Activated B cell treated with CpG ODN at 0.5 μM for 24 hours (primary cell): ENCODE data around the gene TUFT1. TPM values are rescaled to one million over a fixed set of nuclear protein-coding genes. Genes with fewer than 3 reads are reported as not detected.

ENCODE experiments used
- ATAC-seq: fragments of 200-7000 bp; cut with Tn5 transposase; one replicate; pipeline ENCODE4 v1.10.0; 2021; ENCODE audit warnings: low read depth, mild to moderate bottlenecking, moderate library complexity
- CTCF ChIA-PET: fragments of 350-600 bp; sonication (Branson Sonifier 250); formaldehyde crosslinking; loops from one replicate; lab custom pipeline; 2021; ENCODE audit warnings: antibody characterized with exemption; lab: Charles Lee
- POLR2A ChIA-PET: fragments of 350-600 bp; sonication (Branson Sonifier 250); formaldehyde crosslinking; loops from one replicate; lab custom pipeline; 2021; ENCODE audit warnings: antibody characterized with exemption; lab: Charles Lee
- DNase-seq: peaks from one replicate; pipeline ENCODE4 v3.0.0; 2022
- H3K27ac Mint-ChIP-seq: one replicate; pipeline ENCODE4 v1.8.0; 2020; ENCODE audit warnings: mixed read lengths
- H3K27me3 Mint-ChIP-seq: one replicate; pipeline ENCODE4 v1.8.0; 2021; ENCODE audit warnings: mixed read lengths
- H3K36me3 Mint-ChIP-seq: one replicate; pipeline ENCODE4 v1.8.0; 2021; ENCODE audit warnings: low read depth, mixed read lengths
- H3K4me1 Mint-ChIP-seq: one replicate; pipeline ENCODE4 v1.8.0; 2021; ENCODE audit warnings: mixed read lengths
- H3K4me3 Mint-ChIP-seq: one replicate; pipeline ENCODE4 v1.8.0; 2020; ENCODE audit warnings: mild to moderate bottlenecking, mixed read lengths
- H3K9me3 Mint-ChIP-seq: one replicate; pipeline ENCODE4 v1.8.0; 2020; ENCODE audit warnings: mixed read lengths
- CTCF ChIP-seq: fragments of 200-600 bp; IDR thresholded peaks from one replicate; pipeline ENCODE4 v1.8.0; 2022; ENCODE audit warnings: antibody characterized with exemption, mild to moderate bottlenecking
- intact Hi-C: fragments of 100-400 bp; cut with micrococcal nuclease; formaldehyde crosslinking; loops from one replicate; pipeline ENCODE4 v1.15.1; 2024
- total RNA-seq: library from RNA; stranded (reverse); gene quantifications from 2 replicates; pipeline ENCODE4 v1.2.3, GENCODE V29; 2022

The TUFT1 gene
- total RNA-seq, 1 donor from 2014 or later: 2.3 TPM

GRCh38 chr1:151508833-151509232, 31.3 kb upstream of the TUFT1 start:
- Mint-ChIP-seq H3K36me3 (no peaks in the 10 kb centered on the region), H3K9me3 (no peaks in the 10 kb centered on the region), H3K27me3 (no peaks in the 10 kb centered on the region), H3K4me3 (peak overlapping the region; percentile 19), H3K27ac (no peak overlapping the region), H3K4me1 (peaks cover 19% of the 10 kb centered on the region)
- intact Hi-C loops: no loop called here
- POLR2A ChIA-PET: no interaction called here
- no peak for DNase-seq
- TF ChIP-seq CTCF: no peak
- CTCF ChIA-PET: no interaction called here
- ATAC-seq: no peak

GRCh38 chr1:151509350-151510019, 30.6 kb upstream of the TUFT1 start:
- CTCF ChIA-PET: no interaction called here
- intact Hi-C loops: loop anchor here (2.0 kb wide), 1 partner anchor 51 kb away; the partner anchor contains the start of gene POGZ
- TF ChIP-seq CTCF: no peak
- peak overlapping the region; percentile 19 for H3K4me3 Mint-ChIP-seq
- no peak overlapping the region for H3K27ac Mint-ChIP-seq
- no peak for DNase-seq
- H3K36me3 Mint-ChIP-seq: no peaks in the 10 kb centered on the region
- POLR2A ChIA-PET: no interaction called here
- peaks cover 19% of the 10 kb centered on the region for H3K4me1 Mint-ChIP-seq
- H3K27me3 Mint-ChIP-seq: no peaks in the 10 kb centered on the region
- no peak for ATAC-seq
- H3K9me3 Mint-ChIP-seq: no peaks in the 10 kb centered on the region

- H3K4me1 Mint-ChIP-seq: peaks cover 19% of the 10 kb centered on the region
- no peaks in the 10 kb centered on the region for H3K27me3 Mint-ChIP-seq
- intact Hi-C loops: loop anchor here (2.0 kb wide), 1 partner anchor 51 kb away; the partner anchor contains the start of gene POGZ
- no peaks in the 10 kb centered on the region for H3K9me3 Mint-ChIP-seq
- H3K4me3 Mint-ChIP-seq: peak overlapping the region; percentile 87
- H3K36me3 Mint-ChIP-seq: no peaks in the 10 kb centered on the region
- DNase-seq: no peak
- ChIA-PET CTCF (no interaction called here), POLR2A (no interaction called here)
- no peak overlapping the region for H3K27ac Mint-ChIP-seq
- TF ChIP-seq CTCF: no peak
- no peak for ATAC-seq
These were observed 30.1 kb upstream of the TUFT1 start for GRCh38 chr1:151510020-151510405.

DNA sequence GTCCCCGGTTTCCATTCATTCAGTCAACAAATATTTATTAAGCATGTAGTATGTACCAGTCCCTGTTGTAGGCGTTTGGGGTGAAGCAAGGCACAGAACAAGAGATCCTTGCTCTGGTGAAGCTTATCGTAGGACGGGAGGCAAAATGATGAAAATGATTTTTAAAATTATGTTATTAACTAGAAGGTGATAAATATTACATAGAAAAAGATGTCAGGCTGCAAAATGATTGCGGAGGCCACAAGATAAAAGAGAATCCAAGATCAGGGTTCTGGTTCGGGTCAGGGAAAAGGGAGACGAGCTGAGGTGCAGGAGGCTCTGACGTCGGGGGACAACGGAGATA, 29.5 kb upstream of the TUFT1 start:
- ChIA-PET CTCF (no interaction called here), POLR2A (interaction anchor here (0.5 to 1.5 kb wide), 4 partner anchors 29 to 183 kb away, joined by 3 to 10 read pairs (median 4); partner anchors contain the start of genes PI4KB, POGZ and TUFT1)
- H3K27ac Mint-ChIP-seq: peak overlapping the region; percentile 36
- ATAC-seq (no peak), DNase-seq (no peak)
- TF ChIP-seq CTCF: no peak
- H3K36me3 Mint-ChIP-seq: no peaks in the 10 kb centered on the region
- H3K4me1 Mint-ChIP-seq: peaks cover 19% of the 10 kb centered on the region
- H3K27me3 Mint-ChIP-seq: no peaks in the 10 kb centered on the region
- no peaks in the 10 kb centered on the region for H3K9me3 Mint-ChIP-seq
- H3K4me3 Mint-ChIP-seq: peak overlapping the region; percentile 87
- intact Hi-C loops: loop anchor here (2.0 kb wide), 1 partner anchor 52 kb away; the partner anchor contains the start of gene POGZ

- ATAC-seq (peak; percentile 98), DNase-seq (peak; percentile 80)
- no peaks in the 10 kb centered on the region for H3K9me3 Mint-ChIP-seq
- ChIA-PET POLR2A (interaction anchor here (0.5 to 1.5 kb wide), 5 partner anchors 29 to 340 kb away, joined by 3 to 10 read pairs (median 4); partner anchors contain the start of genes PI4KB, POGZ and TUFT1), CTCF (no interaction called here)
- peaks cover 19% of the 10 kb centered on the region for H3K4me1 Mint-ChIP-seq
- intact Hi-C loops: loop anchor here (1.0 to 2.0 kb wide), 3 partner anchors 29 to 52 kb away; partner anchors contain the start of genes POGZ and TUFT1
- H3K27ac Mint-ChIP-seq: peak within 1 kb of the TSS; percentile 36
- H3K27me3 Mint-ChIP-seq: no peaks in the 10 kb centered on the region
- H3K36me3 Mint-ChIP-seq: no peaks in the 10 kb centered on the region
- peak within 1 kb of the TSS; percentile 87 for H3K4me3 Mint-ChIP-seq
- TF ChIP-seq CTCF: no peak
These were observed 29.0 kb upstream of the TUFT1 start, which contains the start of gene CGN for GRCh38 chr1:151510957-151511635. TSS of gene CGN (plus strand) at chr1:151511387. CDS start at chr1:151518520, 7,133 bp downstream.
